ENCODE data around the gene SSH2.

DNA sequence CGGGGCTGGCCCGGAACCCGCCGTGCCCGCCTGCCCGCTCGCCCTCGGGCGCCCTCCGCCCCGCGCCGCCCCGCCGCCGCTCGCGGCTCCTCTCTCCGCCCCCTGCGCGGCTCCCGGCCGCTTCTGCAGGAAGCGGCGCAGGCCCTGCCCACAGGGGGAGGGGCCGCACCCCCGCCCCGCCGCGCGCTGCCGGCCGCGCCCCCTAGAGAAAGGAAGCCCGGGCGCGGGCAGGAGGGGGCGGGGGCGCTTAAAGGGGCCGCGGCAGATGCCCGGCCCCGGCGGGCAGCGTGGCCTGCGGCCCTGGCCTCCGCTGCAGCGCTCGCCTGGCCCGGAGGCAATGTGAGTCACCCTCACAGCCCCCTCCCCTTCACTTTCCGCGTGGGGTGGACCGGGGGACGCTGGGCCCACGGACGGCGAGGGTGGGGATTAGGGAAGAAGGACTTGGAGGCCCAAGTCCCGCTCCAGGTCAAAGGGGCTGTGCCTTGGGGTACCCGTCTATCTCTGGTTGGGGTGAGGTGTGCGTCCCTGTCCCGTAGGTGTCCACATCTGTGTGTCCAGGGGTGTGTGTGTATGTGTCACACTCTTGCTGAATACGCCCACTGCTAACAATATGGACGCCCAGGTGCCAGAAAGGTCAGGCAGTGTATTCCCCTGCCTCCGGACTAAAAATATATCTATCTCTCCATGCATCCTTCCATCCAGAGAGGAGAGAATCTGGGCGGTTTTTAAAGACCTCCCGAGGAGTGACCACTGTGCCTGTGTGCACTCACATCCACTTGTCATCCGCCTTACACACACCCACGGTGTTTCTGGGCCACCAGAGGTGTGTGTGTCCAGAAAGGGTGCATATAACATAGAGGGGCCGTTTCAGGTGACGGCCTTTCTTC, 340.3 kb downstream of the SSH2 start, which contains the start of gene GIT1:
- TF ChIP-seq POLR2A (IDR thresholded peaks at IDR 0.05; ENCODE audit: low read depth) (no peak), CTCF (IDR thresholded peaks at IDR 0.05) (peak in 1 of 3 experiments; percentile 52), POLR2AphosphoS5 (IDR thresholded peaks at IDR 0.05) (peak; percentile 69 to 74), EP300 (IDR thresholded peaks at IDR 0.05) (no peak)
